Tibial nerve (tissue), 4 donors: ENCODE measurements around the gene PSPN. TPM values are rescaled to one million over a fixed set of nuclear protein-coding genes. Genes with fewer than 3 reads are reported as not detected.
"Not testable (repeated sequence)": the region's sequence is repeated elsewhere in the genome, so short reads cannot be mapped to it uniquely, and the experiment has no call there.

Experiments used
- DNase-seq, 2 donors: peaks; one replicate each; pipeline ENCODE4 v3.0.0-alpha.2; 2019; ENCODE audit warnings: low spot score in 2 of 2
- H3K27ac ChIP-seq, 4 donors: fragments of 200-600 bp; sonication (generic) in 3 of 4; one replicate each; pipeline ENCODE4 v1.5.1; 2017 to 2019; ENCODE audit warnings: mild to moderate bottlenecking in 1 of 4
- H3K27me3 ChIP-seq, 2 donors: fragments of 200-600 bp; sonication (generic) in 1 of 2; one replicate each; pipeline versions ENCODE4 v1.5.1 to v1.6.0; 2017 to 2019
- H3K36me3 ChIP-seq, 3 donors: fragments of 200-600 bp; sonication (generic); one replicate each; pipeline ENCODE4 v1.5.1; 2018 to 2019
- H3K4me1 ChIP-seq, 4 donors: fragments of 200-600 bp; sonication (generic) in 3 of 4; one replicate each; pipeline ENCODE4 v1.5.1; 2017 to 2019
- H3K4me3 ChIP-seq, 4 donors: fragments of 200-600 bp; sonication (generic) in 3 of 4; one replicate each; pipeline ENCODE4 v1.5.1; 2017 to 2019; ENCODE audit warnings: mild to moderate bottlenecking in 1 of 4, moderate library complexity in 1 of 4
- H3K9me3 ChIP-seq, 4 donors: fragments of 200-600 bp; sonication (generic) in 3 of 4; one replicate each; pipeline ENCODE4 v1.5.1; 2017 to 2019
- CTCF ChIP-seq, 5 experiments: fragments of 200-600 bp in 3 of 5; fragments of 450-650 bp in 2 of 5; sonication (generic) in 3 of 5; IDR thresholded peaks; one replicate each; pipeline ENCODE4 v1.5.1; 2016 to 2019; ENCODE audit warnings: antibody characterized with exemption in 5 of 5, mild to moderate bottlenecking in 3 of 5, moderate library complexity in 2 of 5
- EP300 ChIP-seq, 2 donors: sonication (generic); formaldehyde crosslinking; IDR thresholded peaks; one replicate each; pipeline ENCODE4 v1.6.1; 2017; ENCODE audit warnings: antibody characterized with exemption in 2 of 2, mild to moderate bottlenecking in 1 of 2
- POLR2A ChIP-seq, 2 donors: fragments of 450-650 bp; IDR thresholded peaks; one replicate each; pipeline ENCODE4 v1.6.1; 2017; ENCODE audit warnings: antibody characterized with exemption in 2 of 2, mild to moderate bottlenecking in 2 of 2, moderate library complexity in 2 of 2
- WGBS, 2 donors: methylation state at CpG; one replicate each; pipeline ENCODE4 v1.1.5; 2018; 5-methylcytosine and 5-hydroxymethylcytosine counted together
- total RNA-seq, 4 donors: library from RNA; depleted of rRNA; stranded (reverse); fragments of >200 nt; gene quantifications; one replicate each; pipeline ENCODE4 v1.1.0, GENCODE V29; 2016

The PSPN gene
- total RNA-seq, 4 donors from 2014 or later, result under 0.01 to 4.3 (median 2.5) TPM

- peaks cover 0 to 14% (median 0%) of the 10 kb centered on the region in 4 donors for H3K4me1 ChIP-seq
- H3K36me3 ChIP-seq, result peaks cover 0 to 32% (median 19%) of the 10 kb centered on the region in 3 donors
- H3K9me3 ChIP-seq, result no peaks in the 10 kb centered on the region
- DNase-seq, result no peak
- WGBS, 2 donors, result 1% methylated on average over 7 of the region's 7 CpGs
- no peak for TF ChIP-seq POLR2A (IDR thresholded peaks at IDR 0.05)
- TF ChIP-seq CTCF (IDR thresholded peaks at IDR 0.05), result no peak
- TF ChIP-seq EP300 (IDR thresholded peaks at IDR 0.05), result no peak
- H3K27me3 ChIP-seq, result no peaks in the 10 kb centered on the region
- peak overlapping the region; percentile 93 to 97 (median 95) for H3K27ac ChIP-seq
- H3K4me3 ChIP-seq, result peak overlapping the region; percentile 70 to 97 (median 96)
Measured at GRCh38 chr19:6362027-6362350, 13.7 kb downstream of the PSPN start.

- H3K27ac ChIP-seq, result peak overlapping the region in 3 of 4 donors; percentile 70 to 97 (median 94)
- H3K9me3 ChIP-seq, H3K27me3 ChIP-seq, DNase-seq: not testable (repeated sequence)
- H3K4me3 ChIP-seq, result peak overlapping the region; percentile 70 to 97 (median 96)
- peaks cover 0 to 14% (median 0%) of the 10 kb centered on the region in 4 donors for H3K4me1 ChIP-seq
- 90% methylated on average over 10 of the region's 10 CpGs for WGBS, 2 donors
- H3K36me3 ChIP-seq, result peaks cover 0 to 21% (median 7%) of the 10 kb centered on the region in 3 donors
Measured at GRCh38 chr19:6360857-6361216, 14.9 kb downstream of the PSPN start.

- not testable (repeated sequence) for H3K27me3 ChIP-seq, DNase-seq, H3K9me3 ChIP-seq, H3K27ac ChIP-seq, H3K4me3 ChIP-seq
- peaks cover 0 to 14% (median 0%) of the 10 kb centered on the region in 4 donors for H3K4me1 ChIP-seq
- H3K36me3 ChIP-seq, result peaks cover 0 to 17% (median 4%) of the 10 kb centered on the region in 3 donors
- WGBS, 2 donors, result 94 to 95% methylated on average over 12 of the region's 12 CpGs
Measured at GRCh38 chr19:6360445-6360844, 15.3 kb downstream of the PSPN start.

- Histone ChIP-seq H3K27ac (no peak overlapping the region), H3K27me3 (no peaks in the 10 kb centered on the region), H3K4me3 (no peak overlapping the region), H3K9me3 (no peaks in the 10 kb centered on the region), H3K4me1 (peaks cover 0 to 14% (median 0%) of the 10 kb centered on the region in 4 donors), H3K36me3 (peaks cover 0 to 10% (median 3%) of the 10 kb centered on the region in 3 donors)
- WGBS, 2 donors, result 85 to 86% methylated on average over 5 of the region's 5 CpGs
- TF ChIP-seq POLR2A (IDR thresholded peaks at IDR 0.05) (no peak), CTCF (IDR thresholded peaks at IDR 0.05) (no peak), EP300 (IDR thresholded peaks at IDR 0.05) (no peak)
- DNase-seq, result no peak
Measured at GRCh38 chr19:6359568-6360341, 16.0 kb downstream of the PSPN start.

GRCh38 chr19:6358003-6358402 lies 17.7 kb downstream of the PSPN start:
- Histone ChIP-seq H3K4me3 (no peak overlapping the region), H3K4me1 (peaks cover 0 to 11% (median 0%) of the 10 kb centered on the region in 4 donors), H3K9me3 (no peaks in the 10 kb centered on the region), H3K36me3 (no peaks in the 10 kb centered on the region), H3K27me3 (no peaks in the 10 kb centered on the region), H3K27ac (no peak overlapping the region)
- DNase-seq, result no peak
- WGBS, 2 donors, result 43 to 49% methylated on average over 9 of the region's 9 CpGs
- no peak for TF ChIP-seq EP300 (IDR thresholded peaks at IDR 0.05)
- no peak for TF ChIP-seq CTCF (IDR thresholded peaks at IDR 0.05)
- no peak for TF ChIP-seq POLR2A (IDR thresholded peaks at IDR 0.05)

GRCh38 chr19:6357174-6357573 lies 18.6 kb downstream of the PSPN start:
- H3K27ac ChIP-seq, result no peak overlapping the region
- TF ChIP-seq POLR2A (IDR thresholded peaks at IDR 0.05), result no peak
- no peak for TF ChIP-seq EP300 (IDR thresholded peaks at IDR 0.05)
- no peak for TF ChIP-seq CTCF (IDR thresholded peaks at IDR 0.05)
- 85 to 90% methylated on average over 14 of the region's 14 CpGs for WGBS, 2 donors

GRCh38 chr19:6355321-6356040 lies 20.3 kb downstream of the PSPN start:
- H3K9me3 ChIP-seq, H3K27me3 ChIP-seq, DNase-seq, H3K4me1 ChIP-seq, H3K4me3 ChIP-seq, H3K27ac ChIP-seq, H3K36me3 ChIP-seq: not testable (repeated sequence)
- WGBS, 2 donors, result 93% methylated on average over 18 to 19 of the region's 46 CpGs

More at GRCh38 chr19:6357174-6357573, 18.6 kb downstream of the PSPN start:
- H3K36me3 ChIP-seq, result no peaks in the 10 kb centered on the region
- no peaks in the 10 kb centered on the region for H3K27me3 ChIP-seq
- DNase-seq, result no peak
- peaks cover 0 to 3% (median 0%) of the 10 kb centered on the region in 4 donors for H3K4me1 ChIP-seq
- H3K4me3 ChIP-seq, result no peak overlapping the region
- H3K9me3 ChIP-seq, result peaks cover 0 to 1% (median 0%) of the 10 kb centered on the region in 4 donors
